ENCODE data around the gene AZIN2.

DNA sequence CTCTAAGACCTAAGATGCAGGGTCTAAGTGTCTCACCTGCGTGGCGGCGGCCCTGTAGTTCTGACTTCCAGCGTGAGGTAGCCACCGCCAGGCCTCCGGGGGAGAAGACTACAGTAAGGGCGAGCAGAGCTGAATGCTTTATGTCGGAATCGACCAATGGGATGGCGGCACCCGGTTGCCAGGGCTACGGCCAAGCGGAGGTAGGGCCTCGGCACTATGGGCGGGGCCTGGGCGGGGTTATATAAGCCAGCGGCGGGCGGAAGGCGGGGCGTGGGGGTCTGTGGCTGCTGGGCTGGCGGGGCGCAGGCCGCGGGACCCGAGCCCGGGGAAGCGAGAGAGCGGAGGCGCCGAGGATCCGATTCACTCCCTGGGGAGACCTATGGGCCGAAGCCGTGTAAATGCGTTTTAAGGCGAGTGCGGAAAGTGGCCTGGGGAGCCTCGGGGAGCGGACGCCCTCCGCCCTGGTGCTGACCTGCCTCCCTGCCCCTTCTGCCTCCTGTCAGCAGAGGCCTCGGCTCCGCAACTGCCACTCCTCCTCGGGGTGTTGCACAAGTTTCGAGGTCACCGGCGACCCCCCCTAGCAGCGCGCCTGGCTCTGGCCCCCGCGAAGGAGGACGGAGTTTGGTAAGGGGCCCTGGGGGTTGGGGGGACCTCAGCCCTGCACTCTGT lies at the start of gene AZIN2:
- TF ChIP-seq, protein P1, sequence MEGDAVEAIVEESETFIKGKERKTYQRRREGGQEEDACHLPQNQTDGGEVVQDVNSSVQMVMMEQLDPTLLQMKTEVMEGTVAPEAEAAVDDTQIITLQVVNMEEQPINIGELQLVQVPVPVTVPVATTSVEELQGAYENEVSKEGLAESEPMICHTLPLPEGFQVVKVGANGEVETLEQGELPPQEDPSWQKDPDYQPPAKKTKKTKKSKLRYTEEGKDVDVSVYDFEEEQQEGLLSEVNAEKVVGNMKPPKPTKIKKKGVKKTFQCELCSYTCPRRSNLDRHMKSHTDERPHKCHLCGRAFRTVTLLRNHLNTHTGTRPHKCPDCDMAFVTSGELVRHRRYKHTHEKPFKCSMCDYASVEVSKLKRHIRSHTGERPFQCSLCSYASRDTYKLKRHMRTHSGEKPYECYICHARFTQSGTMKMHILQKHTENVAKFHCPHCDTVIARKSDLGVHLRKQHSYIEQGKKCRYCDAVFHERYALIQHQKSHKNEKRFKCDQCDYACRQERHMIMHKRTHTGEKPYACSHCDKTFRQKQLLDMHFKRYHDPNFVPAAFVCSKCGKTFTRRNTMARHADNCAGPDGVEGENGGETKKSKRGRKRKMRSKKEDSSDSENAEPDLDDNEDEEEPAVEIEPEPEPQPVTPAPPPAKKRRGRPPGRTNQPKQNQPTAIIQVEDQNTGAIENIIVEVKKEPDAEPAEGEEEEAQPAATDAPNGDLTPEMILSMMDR (IDR thresholded peaks at IDR 0.05; ENCODE audit: insufficient read depth, low read length, poor library complexity, severe bottlenecking) = no peak
- no peak for TF ChIP-seq EZH2phosphoT487 (conservative IDR thresholded peaks at IDR 0.05; ENCODE audit: low read length)

Measured in SU-DHL-6 (cell line).